Mesodermal cell (in vitro differentiated cells): ENCODE results near the gene TBC1D2B.
A peak's percentile ranks its signal among the peaks of the same experiment; 100 is the strongest.
"Not testable (repeated sequence)": the region's sequence is repeated elsewhere in the genome, so short reads cannot be mapped to it uniquely, and the experiment has no call there.

Experiments used
- H3K27ac ChIP-seq: 2 replicates; pipeline ENCODE4 v1.7.0; 2013; ENCODE audit warnings: mild to moderate bottlenecking, low read depth, low read length, moderate library complexity; ENCODE audit not compliant: severe bottlenecking
- H3K36me3 ChIP-seq: 2 replicates; pipeline ENCODE4 v1.7.1; 2013; ENCODE audit warnings: mild to moderate bottlenecking, low read length, moderate library complexity; ENCODE audit not compliant: control insufficient read depth, insufficient read depth
- H3K4me1 ChIP-seq: one replicate; pipeline ENCODE4 v1.7.1; 2013; ENCODE audit warnings: mild to moderate bottlenecking, low read length; ENCODE audit not compliant: insufficient read depth, control insufficient read depth, poor library complexity, severe bottlenecking
- H3K4me3 ChIP-seq: 2 replicates; pipeline ENCODE4 v1.7.0; 2013; ENCODE audit warnings: low read length, control low read depth, mild to moderate bottlenecking; ENCODE audit not compliant: insufficient read depth, poor library complexity, severe bottlenecking; ENCODE audit errors: extremely low read depth
- H3K9me3 ChIP-seq: 2 replicates; pipeline ENCODE4 v1.7.1; 2013; ENCODE audit warnings: mild to moderate bottlenecking, low read length, moderate library complexity; ENCODE audit not compliant: control insufficient read depth
- whole genome bisulfite sequencing, 2 experiments: methylation state at CpG; one replicate each; pipeline ENCODE4 v1.1.5; 2013; ENCODE audit warnings: missing lambda C conversion rate in 2 of 2; ENCODE audit not compliant: insufficient coverage in 2 of 2; 5-methylcytosine and 5-hydroxymethylcytosine counted together

TBC1D2B gene

DNA sequence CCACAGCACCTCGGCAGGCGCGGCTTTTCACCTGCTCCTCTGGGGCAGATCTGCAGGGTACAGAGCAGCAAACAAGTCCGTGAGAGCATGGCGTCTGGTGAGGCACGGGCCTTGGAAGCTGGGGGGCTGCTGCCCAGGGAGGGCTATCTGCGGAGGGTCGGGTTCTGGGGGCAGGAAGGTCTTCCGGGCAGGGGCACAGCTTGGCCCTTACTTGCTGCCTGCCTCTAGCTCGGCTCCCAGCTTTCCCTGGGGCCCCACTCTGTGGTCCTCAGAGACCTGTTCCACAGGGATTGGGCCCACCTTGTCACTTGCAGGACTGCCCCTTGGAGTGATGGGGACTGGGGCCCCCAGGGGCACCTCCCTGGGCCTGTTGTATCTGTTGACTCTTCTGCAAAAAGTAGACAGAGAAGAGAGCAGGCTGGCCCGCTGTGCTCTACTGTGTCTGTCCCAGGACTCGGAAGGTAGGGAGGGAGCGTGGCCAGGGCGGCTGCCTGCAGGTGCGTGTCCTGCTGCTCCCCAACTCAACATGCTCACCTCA, 84.1 kb downstream of the TBC1D2B start:
- 95 to 98% methylated on average over 9 to 14 of the region's 15 CpGs for WGBS, 2 experiments

DNA sequence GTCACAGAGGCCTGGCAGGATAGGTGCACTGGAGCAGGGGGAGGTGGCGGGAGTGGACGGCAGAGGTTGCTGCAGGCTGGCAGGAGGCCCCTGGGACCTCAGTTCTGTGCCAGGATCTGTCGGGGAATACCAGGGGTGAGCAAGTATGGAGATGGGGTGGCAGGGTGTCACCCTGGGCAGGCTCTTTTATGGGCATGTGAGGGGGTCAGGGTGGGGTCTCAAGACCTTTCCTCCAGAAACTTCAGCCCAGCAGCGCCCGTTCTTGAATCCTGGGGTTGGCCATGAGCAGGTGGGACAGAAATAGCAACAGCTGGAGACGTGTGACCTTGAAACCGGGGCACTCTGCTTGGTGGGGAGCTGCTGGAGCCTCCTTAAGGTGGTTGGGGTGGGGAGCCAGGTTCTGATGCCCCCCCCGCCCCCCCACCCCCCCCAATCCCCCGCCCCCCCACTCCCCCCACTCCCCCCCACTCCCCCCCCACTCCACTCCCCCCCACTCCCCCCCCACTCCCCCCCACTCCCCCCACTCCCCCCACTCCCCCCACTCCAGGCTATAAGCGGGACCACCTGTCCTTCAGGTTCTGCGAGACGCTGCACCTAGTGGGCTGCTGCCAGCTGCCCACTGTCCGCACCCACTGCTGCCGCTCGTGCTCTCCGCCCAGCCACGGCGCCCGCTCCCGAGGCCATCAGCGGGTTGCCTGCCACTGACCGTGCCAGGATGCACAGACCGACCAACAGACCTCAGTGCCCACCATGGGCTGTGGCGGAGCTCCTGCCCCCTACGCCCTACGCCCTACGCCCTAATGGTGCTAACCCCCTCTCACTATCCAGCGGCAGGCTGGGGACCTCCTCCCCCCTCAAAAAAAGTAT, 84.9 kb downstream of the TBC1D2B start:
- Histone ChIP-seq H3K9me3 (no peaks in the 10 kb centered on the region), H3K27ac (peak overlapping the region; percentile 16), H3K36me3 (no peaks in the 10 kb centered on the region), H3K4me3 (no peak overlapping the region), H3K4me1 (peaks cover 20% of the 10 kb centered on the region)
- 92 to 98% methylated on average over 16 to 17 of the region's 28 CpGs for WGBS, 2 experiments

More for the DNA sequence above, 84.1 kb downstream of the TBC1D2B start:
- Histone ChIP-seq H3K36me3 (no peaks in the 10 kb centered on the region), H3K4me3 (no peak overlapping the region), H3K4me1 (peaks cover 20% of the 10 kb centered on the region), H3K9me3 (no peaks in the 10 kb centered on the region), H3K27ac (no peak overlapping the region)

DNA sequence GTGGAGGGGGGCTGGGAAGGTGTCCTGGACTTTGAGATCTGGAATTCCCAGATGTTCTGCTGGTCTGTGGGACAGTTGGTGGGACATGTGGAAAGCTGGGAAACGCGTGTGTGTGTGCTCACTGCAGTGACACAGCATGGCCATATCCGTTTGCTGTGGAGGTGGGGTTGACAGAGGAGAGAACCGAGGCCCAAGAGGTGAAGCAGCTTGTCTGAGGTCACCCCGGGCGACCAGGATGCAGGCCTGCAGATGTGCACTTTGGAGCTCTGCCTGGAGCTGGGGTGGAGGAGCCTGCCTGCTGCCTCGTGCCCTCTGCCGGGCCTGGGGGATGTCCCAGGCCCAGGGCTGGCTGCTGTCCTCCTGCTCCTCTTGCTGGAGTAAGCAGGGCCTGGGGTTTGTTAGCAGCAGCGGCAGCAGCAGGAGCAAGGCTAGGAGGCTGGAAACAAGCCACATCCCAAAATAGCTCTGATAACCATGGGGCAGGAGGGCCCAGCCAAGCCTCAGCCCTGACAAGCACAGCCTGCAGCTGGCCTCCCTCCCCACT, 85.8 kb downstream of the TBC1D2B start:
- Histone ChIP-seq H3K4me1 (peaks cover 20% of the 10 kb centered on the region), H3K27ac (peak overlapping the region; percentile 16)
- H3K9me3 ChIP-seq, H3K36me3 ChIP-seq, H3K4me3 ChIP-seq: not testable (repeated sequence)
- WGBS, 2 experiments = 96 to 100% methylated on average over 4 of the region's 9 CpGs

DNA sequence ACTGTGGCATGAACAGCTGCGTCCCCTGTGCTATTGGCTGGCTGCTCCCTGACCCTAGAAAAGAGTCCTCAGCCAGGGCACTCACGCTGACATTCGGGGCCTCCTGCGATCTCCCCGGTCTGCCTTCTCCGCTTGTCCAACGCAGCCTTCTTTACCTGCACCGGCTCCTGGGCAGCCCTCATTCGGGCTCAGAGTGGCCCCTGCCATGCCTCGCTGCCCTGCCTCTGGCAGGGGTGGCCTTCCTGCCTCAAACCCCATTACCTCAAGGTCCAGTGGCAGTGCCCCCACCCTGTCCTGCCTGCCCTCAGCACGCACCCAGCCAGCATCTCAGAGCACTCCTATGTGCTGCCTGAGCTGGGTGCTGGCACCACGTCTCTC, 86.5 kb downstream of the TBC1D2B start:
- 92% methylated on average over 7 to 10 of the region's 12 CpGs for WGBS, 2 experiments
- Histone ChIP-seq H3K9me3 (no peaks in the 10 kb centered on the region), H3K4me1 (peaks cover 20% of the 10 kb centered on the region), H3K36me3 (no peaks in the 10 kb centered on the region), H3K4me3 (no peak overlapping the region), H3K27ac (no peak overlapping the region)

DNA sequence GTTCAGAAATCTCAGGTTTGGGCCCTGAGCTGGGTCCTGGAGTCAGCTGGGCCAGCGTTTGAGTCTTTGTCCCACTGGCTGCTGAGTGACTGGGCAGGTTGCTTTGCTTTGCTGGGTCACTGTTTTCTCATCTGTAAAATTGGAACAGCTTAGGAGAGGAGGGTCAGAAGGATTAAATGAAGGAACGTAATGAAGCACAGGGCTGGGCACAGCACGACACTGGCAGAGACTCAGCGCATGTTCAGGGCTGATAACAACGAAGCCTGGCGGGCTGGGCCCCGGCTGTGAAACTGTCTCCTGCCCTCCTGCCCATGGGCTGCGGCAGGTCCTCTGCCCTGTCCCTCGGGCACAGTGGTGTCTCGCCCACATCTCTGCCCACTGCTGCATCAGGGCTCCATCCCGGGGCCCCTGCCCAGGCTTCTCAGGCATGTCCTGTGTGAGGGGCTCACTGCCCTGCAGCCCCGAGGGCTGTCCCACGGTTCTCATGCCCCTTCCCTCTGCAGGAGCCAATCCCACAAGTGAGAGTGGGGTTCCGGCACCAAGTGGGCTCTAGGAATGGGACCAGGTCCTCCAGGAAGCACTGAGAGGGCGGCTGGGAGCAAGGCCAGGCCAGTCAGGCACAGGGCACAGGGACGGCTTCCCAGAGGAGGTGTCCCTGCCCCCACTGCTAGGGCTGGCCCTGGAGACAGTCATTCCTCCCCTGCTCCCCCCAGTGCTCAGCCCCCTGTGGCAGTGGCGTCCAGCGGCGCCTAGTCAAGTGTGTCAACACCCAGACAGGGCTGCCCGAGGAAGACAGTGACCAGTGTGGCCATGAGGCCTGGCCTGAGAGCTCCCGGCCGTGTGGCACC, 88.0 kb downstream of the TBC1D2B start:
- Histone ChIP-seq H3K4me3 (no peak overlapping the region), H3K4me1 (peaks cover 20% of the 10 kb centered on the region), H3K27ac (no peak overlapping the region), H3K9me3 (no peaks in the 10 kb centered on the region), H3K36me3 (no peaks in the 10 kb centered on the region)
- WGBS, 2 experiments = 89 to 91% methylated on average over 14 to 15 of the region's 22 CpGs

DNA sequence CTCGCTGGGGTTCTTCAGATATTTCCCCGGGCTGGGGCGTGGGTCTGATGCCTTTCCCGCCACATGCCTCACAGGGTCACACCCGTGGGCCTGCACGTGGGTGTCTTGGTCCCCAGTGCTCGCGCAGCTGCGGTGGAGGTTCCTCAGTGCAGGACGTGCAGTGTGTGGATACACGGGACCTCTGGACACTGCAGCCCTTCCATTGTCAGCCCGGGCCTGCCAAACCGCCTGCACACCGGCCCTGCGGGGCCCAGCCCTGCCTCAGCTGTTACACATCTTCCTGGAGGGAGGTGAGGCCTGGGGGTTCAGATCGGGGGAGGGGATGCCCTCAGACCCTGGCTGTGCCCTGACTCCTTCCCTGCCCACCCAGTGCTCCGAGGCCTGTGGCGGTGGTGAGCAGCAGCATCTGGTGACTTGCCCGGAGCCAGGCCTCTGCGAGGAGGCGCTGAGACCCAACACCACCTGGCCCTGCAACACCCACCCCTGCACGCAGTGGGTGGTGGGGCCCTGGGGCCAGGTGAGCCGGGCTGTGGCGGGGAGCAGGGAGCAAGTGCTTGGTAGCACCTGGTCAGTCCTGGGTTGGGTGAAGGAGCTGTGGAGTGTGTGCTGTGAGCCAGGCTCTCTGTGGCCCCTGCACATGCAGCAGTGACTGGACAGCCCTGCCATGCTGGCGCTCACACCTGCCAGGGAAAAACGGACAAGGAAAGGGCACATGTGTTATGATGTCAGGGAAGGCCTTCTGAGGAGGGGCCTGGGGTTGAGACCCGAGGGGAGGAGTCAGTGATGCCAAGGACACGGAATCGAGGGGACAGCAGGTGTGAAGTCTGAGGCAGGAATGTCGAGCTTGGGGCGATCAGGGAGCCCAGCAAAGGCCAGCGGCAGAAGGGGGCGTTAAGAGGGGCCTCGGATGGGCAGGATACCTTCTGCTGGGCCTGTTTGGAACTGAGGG, 88.9 kb downstream of the TBC1D2B start:
- Histone ChIP-seq H3K27ac (no peak overlapping the region), H3K4me1 (peaks cover 13% of the 10 kb centered on the region), H3K36me3 (no peaks in the 10 kb centered on the region), H3K9me3 (no peaks in the 10 kb centered on the region), H3K4me3 (no peak overlapping the region)
- WGBS, 2 experiments = 89 to 93% methylated on average over 27 to 31 of the region's 34 CpGs

DNA sequence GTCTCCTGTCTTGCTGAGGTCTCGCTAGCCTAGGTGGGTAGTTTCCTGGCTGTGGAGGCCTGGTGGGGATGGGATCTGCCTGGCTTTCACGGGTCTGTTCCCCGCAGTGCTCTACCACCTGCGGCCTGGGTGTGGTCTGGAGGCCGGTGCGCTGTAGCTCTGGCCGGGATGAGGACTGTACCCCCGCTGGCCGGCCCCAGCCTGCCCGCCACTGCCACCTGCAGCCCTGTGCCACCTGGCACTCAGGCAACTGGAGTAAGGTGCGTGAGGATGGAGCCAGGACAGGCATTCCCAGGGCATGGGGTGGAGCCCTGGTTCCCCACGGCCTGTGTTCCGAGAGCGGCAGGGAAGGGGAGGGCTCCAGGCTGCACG, 89.8 kb downstream of the TBC1D2B start:
- H3K9me3 ChIP-seq, H3K36me3 ChIP-seq, H3K27ac ChIP-seq, H3K4me3 ChIP-seq: not testable (repeated sequence)
- 87 to 88% methylated on average over 6 to 9 of the region's 15 CpGs for WGBS, 2 experiments
- H3K4me1 ChIP-seq = peaks cover 11% of the 10 kb centered on the region

DNA sequence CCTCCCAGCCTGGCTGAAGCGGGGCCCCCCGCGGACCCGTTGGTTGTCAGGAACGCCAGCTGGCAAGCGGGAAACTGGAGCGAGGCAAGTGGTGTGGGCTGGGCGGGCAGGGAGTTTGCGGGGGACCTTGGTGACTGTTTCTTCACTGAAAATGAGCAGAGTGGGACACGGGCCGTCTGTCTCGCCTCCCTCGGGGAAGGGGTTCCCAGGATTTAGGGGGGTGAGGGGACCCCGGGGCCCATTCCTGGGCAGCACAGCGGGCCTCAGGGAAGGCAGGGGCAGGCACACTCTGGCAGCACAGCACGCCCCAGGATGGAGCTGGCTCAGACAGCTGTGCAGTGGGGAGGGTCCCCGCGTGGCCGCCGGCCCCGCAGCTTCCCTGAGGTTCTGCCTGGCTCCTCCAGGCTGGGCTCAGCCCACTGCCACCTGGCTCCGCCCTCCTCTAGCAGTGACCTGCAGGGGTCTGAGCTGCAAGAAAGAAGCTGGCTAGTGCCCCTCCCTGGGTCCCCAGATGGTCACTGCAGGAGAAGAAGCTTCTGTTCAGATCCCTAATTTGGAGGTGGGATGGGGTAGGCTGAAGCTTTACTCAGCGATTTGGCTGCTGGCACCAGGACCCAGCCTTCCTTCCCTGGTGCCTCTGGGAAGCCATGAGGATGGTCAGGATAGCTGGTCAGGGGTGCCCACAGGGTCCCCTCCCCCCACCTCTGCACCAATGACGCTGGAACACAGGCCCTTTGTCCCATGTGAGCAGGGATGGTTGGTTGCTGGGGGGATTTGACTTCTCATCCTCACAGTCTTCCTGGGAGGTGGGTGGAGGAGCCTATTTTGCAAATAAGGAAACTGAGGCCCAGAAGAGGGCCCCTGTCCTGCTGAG, 90.4 kb downstream of the TBC1D2B start:
- peaks cover 11% of the 10 kb centered on the region for H3K4me1 ChIP-seq
- WGBS, 2 experiments = 71 to 74% methylated on average over 22 to 23 of the region's 24 CpGs
- H3K9me3 ChIP-seq = no peaks in the 10 kb centered on the region
- H3K27ac ChIP-seq = no peak overlapping the region
- no peak overlapping the region for H3K4me3 ChIP-seq
- no peaks in the 10 kb centered on the region for H3K36me3 ChIP-seq

DNA sequence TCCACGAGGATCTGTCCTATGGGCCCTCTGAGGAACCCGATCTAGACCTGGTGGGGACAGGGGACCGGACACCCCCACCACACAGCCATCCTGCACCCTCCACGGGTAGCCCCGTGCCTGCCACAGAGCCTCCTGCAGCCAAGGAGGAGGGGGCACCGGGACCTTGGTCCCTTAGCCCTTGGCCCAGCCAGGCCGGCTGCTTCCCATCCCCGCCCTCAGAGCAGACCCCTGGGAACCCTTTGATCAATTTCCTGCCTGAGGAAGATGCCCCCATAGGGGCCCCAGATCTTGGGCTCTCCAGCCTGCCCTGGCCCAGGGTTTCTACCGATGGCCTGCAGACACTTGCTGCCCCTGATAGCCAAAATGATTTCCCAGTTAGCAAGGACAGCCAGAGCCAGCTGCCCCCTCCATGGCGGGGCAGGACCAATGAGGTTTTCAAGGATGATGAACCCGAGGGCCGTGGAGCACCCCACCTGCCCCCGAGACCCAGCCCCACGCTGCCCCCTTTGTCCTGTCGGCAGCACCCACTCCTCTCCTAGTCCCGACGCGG, 91.5 kb downstream of the TBC1D2B start:
- Histone ChIP-seq H3K4me3 (no peak overlapping the region), H3K27ac (no peak overlapping the region), H3K36me3 (no peaks in the 10 kb centered on the region), H3K4me1 (peaks cover 8% of the 10 kb centered on the region), H3K9me3 (no peaks in the 10 kb centered on the region)
- 82 to 89% methylated on average over 10 to 14 of the region's 18 CpGs for WGBS, 2 experiments
